Stimulated activated CD8-positive, alpha-beta memory T cell treated with anti-CD3 and anti-CD28 coated beads, Interleukin-7, amount 100 ng/mL, for 1 hour (primary cell): ENCODE results near the gene MPPED1.
A peak's percentile ranks its signal among the peaks of the same experiment; 100 is the strongest.

ENCODE experiments used
- DNase-seq, 2 donors: peaks; one replicate each; pipeline ENCODE4 v3.0.0-alpha.2; 2020; ENCODE audit warnings: low read depth in 2 of 2

Gene MPPED1

GRCh38 chr22:43411869-43412807 lies at the start of gene MPPED1:
TSS of gene MPPED1 (plus strand) at chr22:43412014. CDS start at chr22:43424986, 12,972 bp downstream.
- no peak for DNase-seq

- no peak for DNase-seq
These were observed 48.3 kb upstream of the MPPED1 start for GRCh38 chr22:43363315-43364168.

- DNase-seq, result no peak
These were observed 47.7 kb upstream of the MPPED1 start for GRCh38 chr22:43364169-43364435.

GRCh38 chr22:43365715-43366440 lies 45.9 kb upstream of the MPPED1 start:
- DNase-seq, result no peak

GRCh38 chr22:43370036-43370435 lies 41.8 kb upstream of the MPPED1 start:
- no peak for DNase-seq

GRCh38 chr22:43375951-43376455 lies 35.8 kb upstream of the MPPED1 start:
- DNase-seq, result no peak

- peak; percentile 10 to 23 for DNase-seq
These were observed 34.9 kb upstream of the MPPED1 start for GRCh38 chr22:43376765-43377547.

GRCh38 chr22:43377548-43377895 lies 34.3 kb upstream of the MPPED1 start:
- no peak for DNase-seq

GRCh38 chr22:43377896-43378704 lies 33.7 kb upstream of the MPPED1 start:
- no peak for DNase-seq

GRCh38 chr22:43381693-43382092 lies 30.1 kb upstream of the MPPED1 start:
- no peak for DNase-seq

- DNase-seq, result no peak
These were observed 27.0 kb upstream of the MPPED1 start for GRCh38 chr22:43384863-43385262.

GRCh38 chr22:43385770-43386641 lies 25.8 kb upstream of the MPPED1 start:
- peak; percentile 47 to 48 for DNase-seq

GRCh38 chr22:43387815-43388214 lies 24.0 kb upstream of the MPPED1 start:
- no peak for DNase-seq

- peak; percentile 58 to 61 for DNase-seq
These were observed 23.4 kb upstream of the MPPED1 start for GRCh38 chr22:43388420-43388851.

GRCh38 chr22:43389227-43389836 lies 22.5 kb upstream of the MPPED1 start:
- no peak for DNase-seq

- DNase-seq, result no peak
These were observed 21.6 kb upstream of the MPPED1 start for GRCh38 chr22:43390166-43390565.

- no peak for DNase-seq
These were observed 20.9 kb upstream of the MPPED1 start for GRCh38 chr22:43390872-43391271.

GRCh38 chr22:43391306-43391705 lies 20.5 kb upstream of the MPPED1 start:
- DNase-seq, result no peak
